Measurements from ENCODE around the gene LEFTY1. TPM values are rescaled to one million over a fixed set of nuclear protein-coding genes. Genes with fewer than 3 reads are reported as not detected.
A peak's percentile ranks its signal among the peaks of the same experiment; 100 is the strongest.

Gene LEFTY1
- total and polyA plus RNA-seq, 2 of the 13 experiments (the other 11 are each of a cell fraction or from before 2014, with no cell fraction given): 0.29 to 0.79 TPM

DNA sequence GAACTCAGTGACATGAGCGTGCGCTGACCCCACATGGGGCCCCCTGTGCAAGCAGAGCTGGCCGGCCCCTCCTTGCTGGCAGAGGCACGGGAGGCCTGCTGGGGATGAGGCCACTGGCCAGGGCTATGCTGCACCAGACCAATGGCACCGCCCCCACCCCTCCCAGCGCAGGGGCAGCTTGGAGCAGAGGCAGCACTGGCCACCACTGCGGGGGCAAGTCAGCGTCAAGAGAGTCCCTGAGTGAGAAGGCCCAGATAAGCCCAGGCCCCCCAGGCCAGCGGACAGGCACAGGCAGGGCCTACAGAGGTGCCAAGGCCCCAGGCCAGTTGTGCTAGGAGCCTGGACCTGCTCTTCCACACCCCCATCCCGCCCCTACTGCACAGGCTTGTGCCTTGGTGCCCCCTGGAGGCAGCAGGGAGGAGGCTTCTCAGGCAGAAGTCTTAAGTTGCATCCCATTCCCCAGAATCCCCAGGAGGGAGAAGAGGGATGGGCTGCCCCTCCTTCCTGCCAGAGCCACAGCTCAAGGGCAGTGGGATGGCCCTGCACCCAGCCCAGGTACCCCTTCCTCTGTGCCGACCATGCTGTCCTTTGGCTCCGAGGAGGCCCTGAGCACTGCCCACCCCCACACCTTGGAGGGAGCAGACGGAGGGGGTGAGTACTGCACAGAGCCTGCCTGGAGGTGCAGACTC, 43.2 kb downstream of the LEFTY1 start (continued):
- TF ChIP-seq, protein P1, sequence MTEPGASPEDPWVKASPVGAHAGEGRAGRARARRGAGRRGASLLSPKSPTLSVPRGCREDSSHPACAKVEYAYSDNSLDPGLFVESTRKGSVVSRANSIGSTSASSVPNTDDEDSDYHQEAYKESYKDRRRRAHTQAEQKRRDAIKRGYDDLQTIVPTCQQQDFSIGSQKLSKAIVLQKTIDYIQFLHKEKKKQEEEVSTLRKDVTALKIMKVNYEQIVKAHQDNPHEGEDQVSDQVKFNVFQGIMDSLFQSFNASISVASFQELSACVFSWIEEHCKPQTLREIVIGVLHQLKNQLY (CRISPR knock-in tag; IDR thresholded peaks at IDR 0.05): no peak
- TF ChIP-seq ARHGAP35 (CRISPR knock-in tag; IDR thresholded peaks at IDR 0.05; ENCODE audit: borderline replicate concordance) (no peak), SIX1 (CRISPR knock-in tag; IDR thresholded peaks at IDR 0.05; ENCODE audit: borderline replicate concordance) (no peak), RORA (CRISPR knock-in tag; IDR thresholded peaks at IDR 0.05) (no peak), KDM4B (CRISPR knock-in tag; IDR thresholded peaks at IDR 0.05) (no peak), ZMYM4 (CRISPR knock-in tag; IDR thresholded peaks at IDR 0.05) (no peak), ZBTB1 (CRISPR knock-in tag; IDR thresholded peaks at IDR 0.05; ENCODE audit: borderline replicate concordance) (no peak), ZNF614 (CRISPR knock-in tag; IDR thresholded peaks at IDR 0.05; ENCODE audit: borderline replicate concordance) (no peak), ZNF678 (CRISPR knock-in tag; IDR thresholded peaks at IDR 0.05) (no peak), ZNF264 (CRISPR knock-in tag; IDR thresholded peaks at IDR 0.05) (no peak), RFX3 (CRISPR knock-in tag; IDR thresholded peaks at IDR 0.05) (no peak), ZNF672 (CRISPR knock-in tag; IDR thresholded peaks at IDR 0.05) (no peak), NFKB2 (CRISPR knock-in tag; IDR thresholded peaks at IDR 0.05; ENCODE audit: borderline replicate concordance) (no peak), RAD21 (CRISPR knock-in tag; IDR thresholded peaks at IDR 0.05) (peak; percentile 91), BCL6 (CRISPR knock-in tag; IDR thresholded peaks at IDR 0.05) (no peak), CREB1 (IDR thresholded peaks at IDR 0.05) (no peak), CREB1 (CRISPR knock-in tag; IDR thresholded peaks at IDR 0.05) (no peak), NR2F6 (IDR thresholded peaks at IDR 0.05) (no peak), NR2F6 (CRISPR knock-in tag; IDR thresholded peaks at IDR 0.05) (no peak), ZNF780A (CRISPR knock-in tag; IDR thresholded peaks at IDR 0.05) (no peak), HDAC6 (IDR thresholded peaks at IDR 0.05; ENCODE audit: low read depth, low read length) (no peak), JARID2 (CRISPR knock-in tag; IDR thresholded peaks at IDR 0.05; ENCODE audit: insufficient replicate concordance) (no peak)
- TF ChIP-seq, protein P2, sequence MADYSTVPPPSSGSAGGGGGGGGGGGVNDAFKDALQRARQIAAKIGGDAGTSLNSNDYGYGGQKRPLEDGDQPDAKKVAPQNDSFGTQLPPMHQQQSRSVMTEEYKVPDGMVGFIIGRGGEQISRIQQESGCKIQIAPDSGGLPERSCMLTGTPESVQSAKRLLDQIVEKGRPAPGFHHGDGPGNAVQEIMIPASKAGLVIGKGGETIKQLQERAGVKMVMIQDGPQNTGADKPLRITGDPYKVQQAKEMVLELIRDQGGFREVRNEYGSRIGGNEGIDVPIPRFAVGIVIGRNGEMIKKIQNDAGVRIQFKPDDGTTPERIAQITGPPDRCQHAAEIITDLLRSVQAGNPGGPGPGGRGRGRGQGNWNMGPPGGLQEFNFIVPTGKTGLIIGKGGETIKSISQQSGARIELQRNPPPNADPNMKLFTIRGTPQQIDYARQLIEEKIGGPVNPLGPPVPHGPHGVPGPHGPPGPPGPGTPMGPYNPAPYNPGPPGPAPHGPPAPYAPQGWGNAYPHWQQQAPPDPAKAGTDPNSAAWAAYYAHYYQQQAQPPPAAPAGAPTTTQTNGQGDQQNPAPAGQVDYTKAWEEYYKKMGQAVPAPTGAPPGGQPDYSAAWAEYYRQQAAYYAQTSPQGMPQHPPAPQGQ (CRISPR knock-in tag; IDR thresholded peaks at IDR 0.05; ENCODE audit: borderline replicate concordance): no peak
- TF ChIP-seq, protein P3, sequence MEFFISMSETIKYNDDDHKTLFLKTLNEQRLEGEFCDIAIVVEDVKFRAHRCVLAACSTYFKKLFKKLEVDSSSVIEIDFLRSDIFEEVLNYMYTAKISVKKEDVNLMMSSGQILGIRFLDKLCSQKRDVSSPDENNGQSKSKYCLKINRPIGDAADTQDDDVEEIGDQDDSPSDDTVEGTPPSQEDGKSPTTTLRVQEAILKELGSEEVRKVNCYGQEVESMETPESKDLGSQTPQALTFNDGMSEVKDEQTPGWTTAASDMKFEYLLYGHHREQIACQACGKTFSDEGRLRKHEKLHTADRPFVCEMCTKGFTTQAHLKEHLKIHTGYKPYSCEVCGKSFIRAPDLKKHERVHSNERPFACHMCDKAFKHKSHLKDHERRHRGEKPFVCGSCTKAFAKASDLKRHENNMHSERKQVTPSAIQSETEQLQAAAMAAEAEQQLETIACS (CRISPR knock-in tag; IDR thresholded peaks at IDR 0.05): no peak
- TF ChIP-seq, protein P4, sequence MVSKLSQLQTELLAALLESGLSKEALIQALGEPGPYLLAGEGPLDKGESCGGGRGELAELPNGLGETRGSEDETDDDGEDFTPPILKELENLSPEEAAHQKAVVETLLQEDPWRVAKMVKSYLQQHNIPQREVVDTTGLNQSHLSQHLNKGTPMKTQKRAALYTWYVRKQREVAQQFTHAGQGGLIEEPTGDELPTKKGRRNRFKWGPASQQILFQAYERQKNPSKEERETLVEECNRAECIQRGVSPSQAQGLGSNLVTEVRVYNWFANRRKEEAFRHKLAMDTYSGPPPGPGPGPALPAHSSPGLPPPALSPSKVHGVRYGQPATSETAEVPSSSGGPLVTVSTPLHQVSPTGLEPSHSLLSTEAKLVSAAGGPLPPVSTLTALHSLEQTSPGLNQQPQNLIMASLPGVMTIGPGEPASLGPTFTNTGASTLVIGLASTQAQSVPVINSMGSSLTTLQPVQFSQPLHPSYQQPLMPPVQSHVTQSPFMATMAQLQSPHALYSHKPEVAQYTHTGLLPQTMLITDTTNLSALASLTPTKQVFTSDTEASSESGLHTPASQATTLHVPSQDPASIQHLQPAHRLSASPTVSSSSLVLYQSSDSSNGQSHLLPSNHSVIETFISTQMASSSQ (IDR thresholded peaks at IDR 0.05; ENCODE audit: low read depth): no peak
- TF ChIP-seq, protein P4 (CRISPR knock-in tag; IDR thresholded peaks at IDR 0.05; ENCODE audit: borderline replicate concordance): no peak
